Measurements from ENCODE around the gene LAD1.

The LAD1 gene

DNA sequence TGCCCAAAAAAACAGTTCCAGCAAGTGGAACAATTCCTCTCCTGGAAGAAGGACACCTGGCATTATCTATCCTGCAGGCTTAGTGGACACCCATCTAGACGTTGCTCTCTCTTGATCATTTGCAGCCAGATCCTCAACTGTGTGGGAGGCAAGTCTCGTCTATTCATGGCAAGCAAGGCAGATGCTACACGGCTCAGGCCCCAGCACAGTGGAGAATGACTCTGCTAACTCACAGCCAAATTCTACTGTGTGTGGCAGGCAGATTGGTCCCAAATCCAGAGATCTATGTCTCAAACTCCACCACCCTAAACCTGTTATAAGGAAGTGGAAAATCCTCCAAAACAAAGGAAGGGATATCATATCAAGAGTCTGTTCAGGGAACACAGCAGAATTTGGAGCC, 28.6 kb downstream of the LAD1 start:
- DNase-seq (ENCODE audit: extremely low read depth in 1 of 2, low read depth in 1 of 2) = no peak

DNA sequence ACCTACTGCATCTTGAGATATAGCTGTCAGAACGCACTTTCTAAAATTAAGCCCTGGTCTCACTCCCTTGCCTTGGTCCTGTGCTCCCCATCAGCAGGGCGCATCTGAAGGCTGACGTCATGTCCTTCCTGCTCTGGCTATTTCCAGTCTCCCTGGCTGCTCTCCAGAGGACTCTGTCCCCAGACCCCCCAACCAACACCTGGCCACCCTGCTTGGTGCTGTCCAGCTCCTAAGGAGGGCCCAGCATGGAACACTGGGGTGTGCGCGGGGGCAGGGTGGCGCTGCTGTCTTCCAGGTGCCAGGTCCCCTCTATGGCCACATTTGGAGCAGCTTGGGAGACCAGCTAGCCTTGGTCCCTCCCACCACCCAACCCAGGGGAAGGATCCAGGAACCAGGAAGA, 29.9 kb downstream of the LAD1 start:
- no peak for DNase-seq (ENCODE audit: extremely low read depth in 1 of 2, low read depth in 1 of 2)

DNA sequence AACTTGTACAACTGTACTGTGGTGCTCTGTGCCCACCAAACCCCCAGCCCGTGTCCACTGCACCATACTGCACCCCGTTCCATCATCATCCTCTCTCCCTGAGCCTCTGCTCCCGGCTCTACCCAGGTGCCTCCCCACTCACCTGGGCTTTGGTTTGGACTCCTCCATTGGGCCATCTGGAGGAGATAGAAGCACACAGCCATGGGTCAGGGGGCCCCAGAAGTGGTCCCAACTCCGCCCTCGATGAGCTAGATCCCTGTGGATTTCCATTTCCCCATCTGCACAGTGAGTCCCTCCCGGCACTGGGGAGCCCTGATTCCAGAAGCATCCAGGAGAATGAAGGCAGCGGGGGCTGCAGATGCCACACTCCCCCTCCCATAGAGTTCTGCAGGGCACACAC, 32.4 kb downstream of the LAD1 start:
- DNase-seq (ENCODE audit: extremely low read depth in 1 of 2, low read depth in 1 of 2) = no peak

DNA sequence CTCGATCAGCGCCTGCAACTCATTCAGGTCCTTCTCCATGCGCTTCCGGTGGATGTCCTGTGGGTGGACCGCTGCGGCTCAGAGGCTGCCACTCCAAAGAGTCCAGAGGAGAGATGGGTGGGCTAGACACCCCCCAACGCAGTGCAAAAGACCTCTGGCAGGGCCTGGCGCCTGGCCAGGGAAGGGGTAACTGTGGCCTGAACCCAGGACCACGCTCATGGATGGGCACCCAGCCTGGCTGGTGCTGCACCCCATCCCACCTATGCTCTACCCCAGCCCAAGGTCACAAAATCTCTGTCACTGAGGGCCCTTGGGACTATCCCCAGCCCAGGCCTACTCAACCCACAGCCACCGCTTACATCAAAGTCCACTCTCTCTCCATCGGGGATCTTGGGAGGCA, 33.9 kb downstream of the LAD1 start:
- DNase-seq (ENCODE audit: extremely low read depth in 1 of 2, low read depth in 1 of 2) = no peak

DNA sequence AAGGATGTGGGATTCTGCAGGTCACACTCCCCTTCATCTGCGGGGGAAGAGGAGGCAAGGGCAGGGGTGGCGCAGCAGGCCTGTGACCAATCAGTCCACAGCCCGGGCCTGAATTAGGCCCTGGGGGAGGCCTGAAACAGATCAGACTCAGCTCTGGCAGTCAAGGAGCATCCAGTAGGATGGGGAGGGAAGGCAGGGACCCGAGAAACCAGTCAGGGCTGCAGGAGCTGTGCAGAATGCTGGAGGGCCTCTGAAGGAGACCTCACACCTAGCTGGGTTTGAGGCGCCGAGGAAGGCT, 34.4 kb downstream of the LAD1 start:
- DNase-seq (ENCODE audit: extremely low read depth in 1 of 2, low read depth in 1 of 2) = no peak

DNA sequence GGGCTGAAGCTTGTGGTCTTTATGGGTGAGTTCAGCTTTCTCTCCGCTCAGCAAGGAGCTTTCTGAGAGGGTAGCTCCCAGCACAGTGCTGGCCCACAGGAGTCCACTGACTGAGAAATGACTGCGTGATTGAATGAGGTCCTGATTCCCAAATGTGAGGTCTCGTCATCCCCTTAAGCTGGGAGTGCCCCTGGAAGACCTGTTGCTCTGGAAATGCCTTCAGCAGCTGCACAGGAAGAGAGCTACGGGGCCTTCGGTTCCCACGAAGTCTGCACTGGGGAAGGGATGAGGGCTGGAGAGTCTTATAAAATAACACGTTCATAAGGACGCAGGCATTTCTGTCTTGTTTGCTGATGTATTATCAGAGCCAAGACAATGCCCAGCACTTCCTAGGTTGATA, 35.7 kb downstream of the LAD1 start:
- no peak for DNase-seq (ENCODE audit: extremely low read depth in 1 of 2, low read depth in 1 of 2)

DNA sequence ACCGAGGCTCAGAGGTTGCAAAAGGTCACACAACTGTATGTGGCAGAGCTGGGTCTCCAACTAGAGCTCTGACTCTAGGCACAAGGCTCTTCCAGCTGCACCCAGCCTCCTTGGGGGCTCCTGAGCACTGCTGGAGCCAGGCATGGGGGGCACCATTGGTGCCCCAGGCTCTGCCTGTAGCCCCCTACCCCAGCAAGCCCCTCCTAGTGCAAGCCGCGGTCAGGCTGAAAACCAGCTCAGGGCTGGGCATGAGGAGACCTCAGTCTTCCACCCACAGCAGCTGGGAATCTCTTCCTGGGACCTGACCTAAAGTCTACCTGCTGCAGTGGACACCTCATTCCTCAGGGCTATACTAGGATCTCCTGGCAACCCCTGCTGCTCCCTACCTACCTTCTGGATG, 36.2 kb downstream of the LAD1 start:
- no peak for DNase-seq (ENCODE audit: extremely low read depth in 1 of 2, low read depth in 1 of 2)

DNA sequence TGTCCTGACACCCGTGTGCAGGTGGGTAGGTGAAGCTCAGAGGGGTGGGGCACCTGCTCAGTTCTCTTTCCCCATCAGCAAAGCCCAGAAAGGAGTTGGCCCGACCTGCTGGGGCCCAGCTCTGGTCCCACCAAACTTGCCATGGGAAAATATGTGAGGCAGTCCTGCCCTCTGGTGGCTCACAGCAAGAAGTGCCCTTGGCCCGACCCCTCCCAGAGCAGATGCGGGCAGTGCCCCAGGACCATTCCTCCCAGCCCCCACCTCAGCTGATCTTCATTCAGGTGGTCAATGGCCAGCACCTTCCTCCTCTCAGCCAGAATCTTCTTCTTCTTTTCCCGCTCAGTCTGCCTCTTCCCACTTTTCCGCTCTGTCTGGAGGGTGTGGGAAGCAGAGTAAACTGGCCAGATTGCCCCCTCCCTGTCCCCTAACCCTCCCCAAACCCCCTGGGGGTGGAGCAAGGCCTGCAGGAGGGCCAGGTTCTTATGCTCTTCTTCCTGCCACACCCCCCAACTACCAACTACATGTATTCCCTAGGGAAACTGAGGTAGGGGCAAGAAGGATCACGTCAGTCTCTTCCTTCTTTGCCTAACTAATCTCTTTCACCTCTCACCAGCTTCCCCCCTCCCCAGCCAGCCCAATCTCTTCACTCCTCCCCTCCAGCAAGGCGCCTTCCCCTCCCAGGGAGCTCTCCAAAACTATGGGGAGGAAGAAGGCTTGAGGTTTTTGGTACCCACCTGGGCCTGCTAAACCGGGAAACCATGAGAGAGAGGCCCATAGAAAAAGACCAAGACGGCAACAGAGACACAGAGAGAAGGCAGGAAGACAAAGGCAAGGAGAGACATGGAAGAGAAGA, 37.2 kb downstream of the LAD1 start:
- DNase-seq (ENCODE audit: extremely low read depth in 1 of 2, low read depth in 1 of 2) = no peak

DNA sequence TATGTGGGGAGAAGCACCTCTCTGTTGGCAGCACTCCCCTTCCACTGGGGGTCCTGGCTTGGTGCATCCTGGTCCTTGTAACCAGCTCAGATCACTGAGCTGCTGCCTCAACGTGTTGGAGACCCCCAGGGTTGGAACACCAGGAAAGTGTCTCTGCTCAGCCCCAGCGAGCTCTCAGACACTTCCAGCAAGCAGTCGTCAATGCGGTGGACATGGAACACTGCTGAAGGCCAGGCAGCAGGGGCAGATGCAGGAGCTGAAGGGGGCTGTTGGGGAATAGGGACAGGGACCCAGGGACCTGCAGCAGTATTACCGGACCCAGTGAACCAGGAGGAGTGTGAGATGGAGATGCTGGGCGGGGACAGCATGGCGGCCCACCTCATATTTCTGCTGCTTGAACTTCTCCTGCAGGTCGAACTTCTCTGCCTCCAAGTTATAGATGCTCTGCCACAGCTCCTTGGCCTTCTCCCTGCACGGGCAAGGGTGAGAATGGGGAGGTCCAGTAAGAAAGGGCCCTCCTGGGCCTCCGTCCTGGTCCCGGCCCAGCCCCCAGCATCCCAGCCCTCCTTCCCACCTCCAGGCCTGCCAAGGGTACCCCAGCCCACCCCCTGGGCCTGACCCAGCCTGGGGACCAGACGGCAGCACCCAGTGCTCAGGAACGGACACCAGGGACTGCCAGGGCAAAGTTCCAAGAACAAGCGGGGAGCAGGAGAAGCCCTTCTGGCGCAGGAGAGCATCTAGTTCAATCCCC, 38.0 kb downstream of the LAD1 start:
- DNase-seq (ENCODE audit: extremely low read depth in 1 of 2, low read depth in 1 of 2) = no peak

DNA sequence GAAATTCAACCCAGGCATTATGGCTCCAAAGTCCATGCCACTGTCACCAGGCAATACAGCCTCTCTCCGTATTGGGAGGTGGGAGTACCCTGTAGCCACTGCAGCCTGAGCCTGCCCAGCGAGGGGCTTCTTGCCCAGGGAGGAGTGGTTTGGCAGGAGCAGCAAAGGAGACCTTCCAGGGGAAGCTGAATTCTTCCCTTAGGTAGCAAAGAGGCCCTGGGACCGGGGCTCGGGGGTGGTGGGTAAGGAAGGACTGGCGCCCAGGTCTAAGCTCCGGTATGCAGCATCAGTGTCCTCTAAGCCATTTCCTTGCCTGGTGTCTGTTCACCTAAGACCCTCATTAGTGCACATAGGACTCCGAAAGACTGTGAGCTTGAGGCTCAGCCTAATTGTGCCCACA, 38.6 kb downstream of the LAD1 start:
- DNase-seq (ENCODE audit: extremely low read depth in 1 of 2, low read depth in 1 of 2) = no peak

DNA sequence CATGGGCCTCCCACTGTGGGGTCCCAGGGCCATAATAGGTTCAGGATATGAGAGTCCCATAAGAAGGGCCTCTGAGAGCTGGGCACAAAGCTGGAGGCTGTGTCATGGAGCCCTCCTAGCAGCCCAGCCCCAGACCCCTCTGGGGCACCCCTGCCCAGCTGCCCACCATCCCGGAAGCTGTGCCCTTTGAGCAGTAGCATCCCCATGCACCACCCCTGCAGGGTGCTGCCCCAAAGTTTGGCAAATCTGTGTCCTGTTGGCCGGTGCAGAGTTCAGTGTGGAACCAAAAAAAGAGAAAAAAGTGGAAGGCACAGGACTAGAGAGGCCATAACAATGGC, 39.3 kb downstream of the LAD1 start:
- no peak for DNase-seq (ENCODE audit: extremely low read depth in 1 of 2, low read depth in 1 of 2)

DNA sequence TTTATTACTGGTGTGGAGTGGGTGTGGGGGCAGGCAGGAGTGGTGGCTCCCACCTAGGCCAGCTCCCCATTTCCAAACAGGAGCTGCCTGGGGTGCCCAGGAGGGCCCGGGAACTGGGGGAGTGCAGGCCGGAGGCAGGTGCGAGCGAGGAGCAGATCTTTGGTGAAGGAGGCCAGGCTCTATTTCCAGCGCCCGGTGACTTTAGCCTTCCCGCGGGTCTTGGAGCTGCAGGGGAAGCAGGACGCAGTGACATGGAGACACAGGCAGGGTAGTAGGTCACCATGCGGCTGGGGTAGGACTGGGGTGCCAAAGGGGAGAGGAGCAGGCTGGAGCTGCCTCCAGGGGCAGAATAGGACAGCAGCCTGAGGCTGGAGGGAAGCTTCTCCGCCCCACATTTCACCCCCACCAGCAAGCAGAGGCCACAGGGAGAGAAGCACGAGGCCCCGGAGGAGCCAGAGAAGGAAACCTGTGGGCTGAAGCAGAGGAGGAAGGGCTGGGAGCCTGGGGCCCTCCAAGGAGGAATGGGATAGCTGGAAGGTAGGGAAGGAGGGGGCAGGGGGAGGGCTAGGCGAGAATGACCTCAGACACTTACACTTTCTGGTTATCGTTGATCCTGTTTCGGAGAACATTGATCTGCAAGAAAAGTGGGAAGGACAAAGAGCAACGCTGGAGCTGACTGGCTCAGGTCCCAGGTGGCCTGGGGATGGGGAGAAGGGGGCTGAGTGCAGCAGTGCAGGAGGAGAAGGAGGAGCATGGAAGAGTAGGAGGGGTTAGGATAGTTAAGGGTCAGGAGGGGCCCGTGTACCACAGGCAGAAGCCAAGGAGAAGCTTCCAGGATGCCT, 39.9 kb downstream of the LAD1 start:
- DNase-seq (ENCODE audit: extremely low read depth in 1 of 2, low read depth in 1 of 2) = no peak

DNA sequence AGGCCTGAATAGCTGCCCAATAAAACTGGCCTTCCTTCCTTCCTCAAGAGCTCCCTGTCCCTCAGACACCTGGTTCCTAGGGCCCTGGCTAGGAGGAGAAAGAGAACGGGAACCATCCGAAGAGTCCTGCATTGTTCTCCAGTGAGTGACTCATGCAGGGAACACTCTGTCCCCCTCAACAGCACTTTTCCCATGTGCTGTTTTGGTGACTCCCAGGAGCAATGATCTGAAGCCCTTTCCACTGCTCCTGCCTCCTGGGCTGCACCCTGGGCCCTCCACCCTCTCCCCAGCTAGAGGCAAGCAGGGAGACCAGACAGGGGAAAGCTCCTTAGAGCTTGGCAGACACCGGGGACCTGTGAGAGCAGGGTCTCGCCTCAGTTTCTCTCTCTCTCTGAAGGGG, 40.5 kb downstream of the LAD1 start:
- DNase-seq (ENCODE audit: extremely low read depth in 1 of 2, low read depth in 1 of 2) = no peak

DNA sequence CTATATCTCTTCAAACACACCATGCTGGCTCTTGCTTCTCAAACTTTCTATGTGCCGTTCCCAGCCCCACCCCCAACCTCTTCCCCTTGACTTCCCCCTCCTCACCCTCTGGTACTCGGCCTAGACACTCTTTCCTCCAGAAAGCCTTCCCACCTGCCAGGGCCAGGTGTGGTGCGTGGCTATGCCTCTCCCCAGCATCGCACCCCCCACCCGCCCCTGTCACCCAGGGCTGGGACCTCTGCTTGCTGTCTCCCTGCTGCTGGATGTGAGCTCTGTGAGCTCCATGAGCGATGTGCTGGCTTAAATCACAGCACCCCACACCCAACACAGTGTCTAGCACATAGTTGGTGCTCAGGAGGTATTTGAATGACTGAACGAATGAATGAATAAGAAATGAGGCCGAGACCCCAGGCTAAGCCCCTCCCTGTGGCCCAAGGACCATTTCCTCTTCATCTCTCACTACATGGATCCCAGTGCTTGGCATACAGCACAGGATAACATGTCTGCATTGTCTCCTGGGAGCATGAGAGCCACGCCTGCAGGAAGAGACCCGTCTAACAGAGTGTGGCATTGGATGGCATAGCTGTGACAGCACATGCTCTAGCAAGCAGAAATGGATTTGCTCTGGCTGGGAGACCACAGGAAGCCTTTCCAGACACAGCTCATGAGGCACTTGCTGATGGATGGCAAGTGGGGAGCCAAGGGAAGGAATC, 41.3 kb downstream of the LAD1 start:
- no peak for DNase-seq (ENCODE audit: extremely low read depth in 1 of 2, low read depth in 1 of 2)

DNA sequence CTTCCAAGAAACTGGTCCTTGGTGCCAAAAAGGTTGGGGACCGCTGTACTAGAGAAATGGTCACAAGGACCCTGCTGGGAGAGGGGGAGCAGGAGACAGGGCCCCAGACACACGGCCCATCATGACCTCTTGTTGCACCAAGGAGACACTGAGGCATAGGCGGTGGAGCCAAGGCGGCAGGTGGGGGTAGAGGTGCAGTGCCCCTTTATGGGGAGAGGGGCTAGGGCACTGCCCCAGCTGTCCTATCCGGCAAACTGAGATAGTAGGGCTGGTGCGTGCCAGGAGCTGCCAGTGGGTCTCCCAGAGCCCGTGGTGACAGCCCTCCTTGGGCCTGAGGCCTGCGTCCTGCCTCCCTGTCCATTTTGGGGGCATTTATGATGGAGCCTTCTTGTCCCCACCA, 41.9 kb downstream of the LAD1 start:
- DNase-seq (ENCODE audit: extremely low read depth in 1 of 2, low read depth in 1 of 2) = no peak

DNA sequence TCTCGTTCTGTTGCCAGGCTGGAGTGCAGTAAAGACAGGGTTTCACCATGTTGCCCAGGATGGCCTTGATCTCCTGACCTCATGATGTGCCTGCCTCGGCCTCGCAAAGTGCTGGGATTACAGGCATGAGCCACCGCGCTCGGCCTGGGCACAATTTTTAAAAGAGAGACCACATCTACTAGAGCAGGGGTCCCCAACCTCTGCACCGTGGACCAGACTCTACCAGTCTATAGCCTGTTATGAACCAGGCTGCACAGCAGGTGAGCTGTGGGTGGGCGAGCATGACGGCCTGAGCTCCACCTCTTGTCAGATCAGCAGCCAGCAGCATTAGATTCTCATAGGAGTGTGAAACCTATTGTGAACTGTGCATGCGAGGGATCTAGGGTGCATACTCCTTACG, 42.4 kb downstream of the LAD1 start:
- no peak for DNase-seq (ENCODE audit: extremely low read depth in 1 of 2, low read depth in 1 of 2)

DNA sequence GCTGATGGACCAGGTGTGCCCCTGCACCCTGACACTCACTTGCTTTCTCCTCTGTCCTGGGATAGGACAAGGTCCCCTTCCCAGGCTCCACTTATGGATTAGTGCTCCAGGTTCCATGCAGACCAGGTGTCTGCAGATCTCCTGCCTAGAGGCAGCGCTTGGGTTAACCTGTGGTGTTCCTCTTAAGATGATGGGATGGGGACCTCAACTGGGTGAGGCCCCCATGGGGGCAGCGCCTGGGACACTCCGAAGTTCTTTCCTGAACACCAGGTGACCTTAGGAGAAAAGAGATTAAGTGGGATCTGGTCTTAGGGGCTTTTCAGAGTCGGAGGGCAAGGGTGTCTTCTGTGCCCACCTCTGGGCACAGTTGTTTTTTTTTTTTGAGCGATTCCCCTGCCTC, 42.9 kb downstream of the LAD1 start:
- no peak for DNase-seq (ENCODE audit: extremely low read depth in 1 of 2, low read depth in 1 of 2)

DNA sequence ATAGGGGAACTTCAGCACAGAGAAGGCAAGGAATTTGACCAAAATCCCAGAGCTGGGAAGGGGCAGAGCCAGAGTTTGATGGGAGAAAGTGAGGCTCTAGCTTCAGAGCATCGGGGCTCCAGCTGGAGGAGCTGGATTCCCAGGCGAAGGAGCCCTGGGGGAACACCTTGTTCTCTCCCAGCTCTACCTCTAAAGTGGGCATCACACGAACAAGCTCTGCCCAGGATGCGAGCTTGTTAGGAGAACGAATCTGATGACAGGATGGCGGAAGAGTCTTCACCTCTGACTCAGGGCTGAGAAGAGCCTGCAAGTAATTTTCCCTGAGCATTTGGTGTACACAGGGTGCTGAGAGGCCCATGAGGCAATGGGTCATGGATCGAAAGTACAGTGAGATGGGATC, 43.7 kb downstream of the LAD1 start:
- DNase-seq (ENCODE audit: extremely low read depth in 1 of 2, low read depth in 1 of 2) = no peak

DNA sequence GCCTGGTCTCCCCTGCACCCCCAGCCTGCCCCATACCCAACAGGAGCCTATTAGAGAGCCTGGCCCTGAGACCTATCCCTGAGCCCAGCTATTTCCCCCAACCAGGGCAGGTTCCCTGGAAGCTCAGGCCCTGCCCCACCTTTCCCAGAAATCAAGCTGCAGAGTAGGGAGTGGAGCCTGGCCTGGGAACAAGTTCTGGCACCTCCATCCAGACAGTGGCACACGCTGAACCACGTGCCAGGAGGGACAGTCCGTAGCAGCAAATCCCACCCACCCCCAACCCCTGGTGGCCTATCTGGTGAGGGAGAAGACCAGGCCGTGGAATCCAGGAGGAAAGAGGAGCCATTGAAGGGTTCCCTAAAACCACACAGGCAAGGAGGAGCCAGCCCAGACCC, 44.2 kb downstream of the LAD1 start:
- no peak for DNase-seq (ENCODE audit: extremely low read depth in 1 of 2, low read depth in 1 of 2)

DNA sequence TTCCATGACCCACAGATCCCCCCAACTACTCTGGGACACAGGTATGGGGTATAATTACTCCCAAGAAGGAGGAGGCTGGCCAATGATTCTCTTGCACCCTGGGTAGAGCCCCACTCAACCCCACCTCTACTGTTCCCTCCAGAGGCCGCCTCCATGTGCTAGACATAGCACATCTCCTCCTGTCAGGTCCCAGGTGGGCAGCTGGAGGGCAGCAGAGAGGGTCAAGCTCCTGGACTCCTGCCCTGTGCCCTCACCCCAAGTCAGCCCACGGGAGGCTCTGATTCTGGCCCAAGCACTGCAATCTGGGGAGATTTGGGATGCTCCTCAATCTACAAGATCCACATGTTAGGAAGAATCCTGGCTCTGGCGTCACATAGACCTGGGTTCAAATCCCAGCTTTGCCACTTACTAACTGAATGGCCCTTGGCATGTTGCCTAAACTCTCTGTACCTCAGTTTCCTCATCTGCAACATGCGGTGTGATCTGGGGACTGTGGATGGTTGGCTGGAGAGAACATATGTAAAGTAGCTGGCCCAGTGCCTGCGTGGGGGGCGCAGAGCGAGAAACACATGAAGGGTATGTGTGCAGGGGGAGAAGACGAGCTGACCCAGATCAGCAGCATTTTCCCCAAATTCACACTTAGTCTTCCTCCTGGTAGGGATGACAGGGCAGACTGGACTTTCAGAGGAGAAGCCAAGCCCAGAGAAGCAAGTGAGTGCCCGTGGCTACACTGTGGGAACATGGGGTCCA, 44.8 kb downstream of the LAD1 start:
- no peak for DNase-seq (ENCODE audit: extremely low read depth in 1 of 2, low read depth in 1 of 2)

All from activated CD8-positive, alpha-beta memory T cell treated with anti-CD3 and anti-CD28 coated beads for 1 hour (primary cell).